Effector memory CD4-positive, alpha-beta T cell (primary cell): Measurements from ENCODE around the gene CSN2.
"Not testable (repeated sequence)": the region's sequence is repeated elsewhere in the genome, so short reads cannot be mapped to it uniquely, and the experiment has no call there.

Experiments
- DNase-seq, 3 donors: peaks; one replicate each; pipeline ENCODE4 v3.0.0-alpha.2; 2020
- H3K27ac ChIP-seq: 2 replicates; pipeline ENCODE4 v1.7.0; 2013; ENCODE audit warnings: mild to moderate bottlenecking, low read length, moderate library complexity; ENCODE audit not compliant: insufficient read depth, poor library complexity, severe bottlenecking
- H3K27me3 ChIP-seq: replicated peaks from 2 replicates; pipeline ENCODE4 v1.7.0; 2013; ENCODE audit warnings: mild to moderate bottlenecking, low read length; ENCODE audit not compliant: insufficient read depth, control insufficient read depth, poor library complexity, severe bottlenecking
- H3K36me3 ChIP-seq: 2 replicates; pipeline ENCODE4 v1.7.0; 2013; ENCODE audit warnings: mild to moderate bottlenecking, low read length, moderate library complexity; ENCODE audit not compliant: control insufficient read depth, insufficient read depth
- H3K4me1 ChIP-seq: 2 replicates; pipeline ENCODE4 v1.7.0; 2013; ENCODE audit warnings: low read length, mild to moderate bottlenecking; ENCODE audit not compliant: control insufficient read depth, insufficient read depth, poor library complexity, severe bottlenecking
- H3K4me3 ChIP-seq: 2 replicates; pipeline ENCODE4 v1.7.0; 2013; ENCODE audit warnings: low read length, low read depth, mild to moderate bottlenecking; ENCODE audit not compliant: insufficient read depth, poor library complexity, severe bottlenecking
- H3K9me3 ChIP-seq: 2 replicates; pipeline ENCODE4 v1.7.0; 2013; ENCODE audit warnings: mild to moderate bottlenecking, low read length, moderate library complexity; ENCODE audit not compliant: control insufficient read depth

CSN2 gene

GRCh38 chr4:69977582-69977981 is 12.1 kb upstream of the CSN2 start:
- no peaks in the 10 kb centered on the region for H3K27me3 ChIP-seq
- no peak overlapping the region for H3K27ac ChIP-seq
- H3K4me1 ChIP-seq, result no peaks in the 10 kb centered on the region
- no peaks in the 10 kb centered on the region for H3K36me3 ChIP-seq
- no peak overlapping the region for H3K4me3 ChIP-seq
- DNase-seq, result no peak
- no peaks in the 10 kb centered on the region for H3K9me3 ChIP-seq

- Histone ChIP-seq H3K4me1 (no peaks in the 10 kb centered on the region), H3K36me3 (no peaks in the 10 kb centered on the region), H3K4me3 (no peak overlapping the region), H3K9me3 (no peaks in the 10 kb centered on the region), H3K27ac (no peak overlapping the region), H3K27me3 (no peaks in the 10 kb centered on the region)
- DNase-seq, result no peak
These were observed 9.1 kb upstream of the CSN2 start for GRCh38 chr4:69974631-69975030.

- H3K27me3 ChIP-seq, result no peaks in the 10 kb centered on the region
- no peaks in the 10 kb centered on the region for H3K4me1 ChIP-seq
- H3K27ac ChIP-seq, result no peak overlapping the region
- H3K36me3 ChIP-seq, result no peaks in the 10 kb centered on the region
- no peak for DNase-seq
- H3K9me3 ChIP-seq, result no peaks in the 10 kb centered on the region
- no peak overlapping the region for H3K4me3 ChIP-seq
These were observed 4.5 kb upstream of the CSN2 start for GRCh38 chr4:69970071-69970470.

- no peak for DNase-seq
- Histone ChIP-seq H3K27ac (no peak overlapping the region), H3K36me3 (no peaks in the 10 kb centered on the region), H3K4me1 (no peaks in the 10 kb centered on the region), H3K9me3 (no peaks in the 10 kb centered on the region), H3K27me3 (no peaks in the 10 kb centered on the region), H3K4me3 (no peak overlapping the region)
These were observed 8.3 kb downstream of the CSN2 start for GRCh38 chr4:69957209-69957608.

GRCh38 chr4:69951602-69952001 is 13.9 kb downstream of the CSN2 start:
- no peaks in the 10 kb centered on the region for H3K4me1 ChIP-seq
- H3K9me3 ChIP-seq, result no peaks in the 10 kb centered on the region
- H3K27me3 ChIP-seq, result no peaks in the 10 kb centered on the region
- H3K36me3 ChIP-seq, result no peaks in the 10 kb centered on the region
- no peak overlapping the region for H3K4me3 ChIP-seq
- no peak overlapping the region for H3K27ac ChIP-seq
- no peak for DNase-seq

- no peaks in the 10 kb centered on the region for H3K36me3 ChIP-seq
- H3K9me3 ChIP-seq, result no peaks in the 10 kb centered on the region
- no peak for DNase-seq
- no peaks in the 10 kb centered on the region for H3K4me1 ChIP-seq
- no peak overlapping the region for H3K4me3 ChIP-seq
- no peak overlapping the region for H3K27ac ChIP-seq
- H3K27me3 ChIP-seq, result no peaks in the 10 kb centered on the region
These were observed 29.0 kb downstream of the CSN2 start for GRCh38 chr4:69936566-69936965.

- no peak overlapping the region for H3K4me3 ChIP-seq
- no peak overlapping the region for H3K27ac ChIP-seq
- H3K4me1 ChIP-seq, result no peaks in the 10 kb centered on the region
- no peaks in the 10 kb centered on the region for H3K27me3 ChIP-seq
- H3K36me3 ChIP-seq, result no peaks in the 10 kb centered on the region
- no peak for DNase-seq
- no peaks in the 10 kb centered on the region for H3K9me3 ChIP-seq
These were observed 31.4 kb downstream of the CSN2 start for GRCh38 chr4:69934150-69934549.

GRCh38 chr4:69930768-69931167 is 34.8 kb downstream of the CSN2 start, which contains the start of gene CSN1S1:
CSN1S1 (plus strand) TSS chr4:69931068; CDS start chr4:69932556, 1,488 bp downstream.
- Histone ChIP-seq H3K4me3 (no peak within 1 kb of the TSS), H3K27ac (no peak within 1 kb of the TSS), H3K9me3 (no peaks in the 10 kb centered on the region), H3K36me3 (no peaks in the 10 kb centered on the region), H3K27me3 (no peaks in the 10 kb centered on the region), H3K4me1 (no peaks in the 10 kb centered on the region)
- no peak for DNase-seq

- H3K4me3 ChIP-seq, H3K4me1 ChIP-seq, DNase-seq, H3K9me3 ChIP-seq, H3K36me3 ChIP-seq, H3K27me3 ChIP-seq, H3K27ac ChIP-seq: not testable (repeated sequence)
These were observed 41.6 kb downstream of the CSN2 start for GRCh38 chr4:69923782-69924410.

GRCh38 chr4:69920874-69921273 is 44.7 kb downstream of the CSN2 start:
- H3K36me3 ChIP-seq, result no peaks in the 10 kb centered on the region
- H3K9me3 ChIP-seq, result no peaks in the 10 kb centered on the region

More at GRCh38 chr4:69920874-69921273, 44.7 kb downstream of the CSN2 start:
- DNase-seq, result no peak
- H3K27ac ChIP-seq, result no peak overlapping the region
- no peaks in the 10 kb centered on the region for H3K4me1 ChIP-seq
- no peaks in the 10 kb centered on the region for H3K27me3 ChIP-seq
- no peak overlapping the region for H3K4me3 ChIP-seq
